Activated CD8-positive, alpha-beta T cell treated with anti-CD3 and anti-CD28 coated beads for 36 hours (primary cell): ENCODE measurements around the gene RNF5. TPM values are rescaled to one million over a fixed set of nuclear protein-coding genes. Genes with fewer than 3 reads are reported as not detected.

Experiments used
- ATAC-seq: fragments of 200-7000 bp; cut with Tn5 transposase; one replicate; pipeline ENCODE4 v1.10.0; 2021; ENCODE audit warnings: mild to moderate bottlenecking, moderate library complexity
- CTCF ChIA-PET: fragments of 350-600 bp; sonication (Branson Sonifier 250); formaldehyde crosslinking; loops from one replicate; lab custom pipeline; 2021; ENCODE audit warnings: antibody characterized with exemption; lab: Charles Lee
- POLR2A ChIA-PET: fragments of 350-600 bp; sonication (Branson Sonifier 250); formaldehyde crosslinking; loops from one replicate; lab custom pipeline; 2021; ENCODE audit warnings: antibody characterized with exemption; lab: Charles Lee
- DNase-seq: peaks from one replicate; pipeline ENCODE4 v3.0.0-alpha.2; 2020
- H3K27ac Mint-ChIP-seq: one replicate; pipeline ENCODE4 v1.8.0; 2021; ENCODE audit warnings: mild to moderate bottlenecking, mixed read lengths
- H3K27me3 Mint-ChIP-seq: one replicate; pipeline ENCODE4 v1.8.0; 2021; ENCODE audit warnings: mixed read lengths
- H3K36me3 Mint-ChIP-seq: one replicate; pipeline ENCODE4 v1.8.0; 2021; ENCODE audit warnings: low read depth, mixed read lengths
- H3K4me1 Mint-ChIP-seq: one replicate; pipeline ENCODE4 v1.8.0; 2021; ENCODE audit warnings: low read depth, mixed read lengths
- H3K4me3 Mint-ChIP-seq: one replicate; pipeline ENCODE4 v1.8.0; 2021; ENCODE audit warnings: mild to moderate bottlenecking, moderate library complexity, mixed read lengths
- H3K9me3 Mint-ChIP-seq: one replicate; pipeline ENCODE4 v1.8.0; 2021; ENCODE audit warnings: mixed read lengths
- intact Hi-C: fragments of 100-400 bp; cut with micrococcal nuclease; formaldehyde crosslinking; loops from one replicate; pipeline ENCODE4 v1.10.0; 2022
- total RNA-seq, 2 experiments: library from RNA; stranded (reverse); gene quantifications; one replicate each; pipeline ENCODE4 v1.2.3, GENCODE V29; 2021
- TF ChIP-seq, protein P1 (sequence below): fragments of 200-600 bp; IDR thresholded peaks from one replicate; pipeline ENCODE4 v1.8.0; 2022; ENCODE audit warnings: antibody characterized with exemption, mild to moderate bottlenecking

RNF5 gene
- total RNA-seq, 2 experiments from 2014 or later: 55.4 to 57.9 TPM

DNA sequence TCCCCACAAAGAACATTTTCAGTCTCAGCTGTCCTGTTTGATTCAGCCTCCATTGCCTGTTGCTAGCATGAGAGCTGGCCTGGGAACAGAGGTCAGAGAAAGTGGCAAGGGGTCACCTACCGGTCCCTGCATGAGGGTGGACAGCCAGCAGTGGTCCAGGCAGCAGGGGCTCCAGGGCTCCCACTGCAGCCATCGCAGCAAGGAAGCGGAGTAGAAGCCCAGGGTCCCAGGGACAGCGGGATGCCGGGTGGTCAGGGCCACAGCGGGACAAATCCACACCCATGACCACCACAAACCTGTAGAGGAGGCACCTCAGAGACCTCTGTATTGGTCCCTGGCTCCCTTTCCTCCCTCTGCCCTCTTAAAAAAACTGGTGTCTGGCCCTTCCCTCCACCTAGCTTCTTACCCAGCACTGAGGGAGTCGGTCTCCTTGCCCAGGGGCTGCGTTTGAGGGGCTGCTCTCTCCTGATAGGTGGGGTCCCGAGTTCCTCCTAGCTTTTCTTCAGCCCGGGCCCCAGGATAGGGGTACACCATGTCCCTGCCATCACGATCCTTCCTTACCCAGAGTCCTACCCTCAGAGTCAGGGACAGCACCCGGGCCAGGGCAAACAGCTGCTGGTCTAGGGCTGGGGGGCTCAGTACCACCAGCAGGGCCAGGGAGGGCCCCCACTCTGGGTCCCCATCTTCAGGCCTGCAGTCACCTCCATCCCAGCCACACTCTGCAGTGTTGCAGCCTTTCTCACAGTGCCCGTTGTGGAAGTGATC, 22.7 kb downstream of the RNF5 start:
- ChIA-PET CTCF (no interaction called here), POLR2A (interaction anchor here (0.5 kb wide), 1 partner anchor 15 kb away, joined by 3 read pairs; no protein-coding TSS in a partner anchor)
- peaks cover 5% of the 10 kb centered on the region for H3K4me1 Mint-ChIP-seq
- intact Hi-C loops: no loop called here
- H3K27ac Mint-ChIP-seq: no peak overlapping the region
- H3K27me3 Mint-ChIP-seq: no peaks in the 10 kb centered on the region
- no peaks in the 10 kb centered on the region for H3K9me3 Mint-ChIP-seq
- H3K36me3 Mint-ChIP-seq: no peaks in the 10 kb centered on the region
- ATAC-seq: no peak
- H3K4me3 Mint-ChIP-seq: no peak overlapping the region
- TF ChIP-seq, protein P1, sequence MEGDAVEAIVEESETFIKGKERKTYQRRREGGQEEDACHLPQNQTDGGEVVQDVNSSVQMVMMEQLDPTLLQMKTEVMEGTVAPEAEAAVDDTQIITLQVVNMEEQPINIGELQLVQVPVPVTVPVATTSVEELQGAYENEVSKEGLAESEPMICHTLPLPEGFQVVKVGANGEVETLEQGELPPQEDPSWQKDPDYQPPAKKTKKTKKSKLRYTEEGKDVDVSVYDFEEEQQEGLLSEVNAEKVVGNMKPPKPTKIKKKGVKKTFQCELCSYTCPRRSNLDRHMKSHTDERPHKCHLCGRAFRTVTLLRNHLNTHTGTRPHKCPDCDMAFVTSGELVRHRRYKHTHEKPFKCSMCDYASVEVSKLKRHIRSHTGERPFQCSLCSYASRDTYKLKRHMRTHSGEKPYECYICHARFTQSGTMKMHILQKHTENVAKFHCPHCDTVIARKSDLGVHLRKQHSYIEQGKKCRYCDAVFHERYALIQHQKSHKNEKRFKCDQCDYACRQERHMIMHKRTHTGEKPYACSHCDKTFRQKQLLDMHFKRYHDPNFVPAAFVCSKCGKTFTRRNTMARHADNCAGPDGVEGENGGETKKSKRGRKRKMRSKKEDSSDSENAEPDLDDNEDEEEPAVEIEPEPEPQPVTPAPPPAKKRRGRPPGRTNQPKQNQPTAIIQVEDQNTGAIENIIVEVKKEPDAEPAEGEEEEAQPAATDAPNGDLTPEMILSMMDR: no peak
- no peak for DNase-seq

DNA sequence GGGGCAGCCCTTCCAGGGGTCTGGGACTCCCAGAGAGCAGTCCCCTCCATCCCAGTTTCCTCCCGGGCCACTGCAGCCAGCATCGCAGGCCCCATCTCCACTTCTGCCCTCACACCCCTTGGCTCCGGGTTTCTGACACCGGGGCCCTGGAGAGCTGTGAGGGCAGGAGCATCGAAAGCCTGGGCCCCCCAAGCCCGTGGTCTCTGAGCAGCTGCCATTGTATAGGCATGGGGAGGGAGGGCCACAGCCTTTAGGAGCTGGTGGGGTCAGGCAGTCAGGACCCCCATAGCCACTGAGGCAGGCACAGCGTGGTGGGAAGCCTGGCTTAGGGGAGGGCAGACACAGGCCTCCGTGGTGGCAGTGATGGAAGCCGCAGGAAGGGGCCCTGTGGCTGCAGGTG, 24.0 kb downstream of the RNF5 start:
- POLR2A ChIA-PET: no interaction called here
- no peak overlapping the region for H3K27ac Mint-ChIP-seq
- no peak for DNase-seq
- H3K27me3 Mint-ChIP-seq: no peaks in the 10 kb centered on the region
- H3K36me3 Mint-ChIP-seq: no peaks in the 10 kb centered on the region
- no peaks in the 10 kb centered on the region for H3K9me3 Mint-ChIP-seq
- no peak for ATAC-seq
- H3K4me3 Mint-ChIP-seq: no peak overlapping the region
- H3K4me1 Mint-ChIP-seq: no peaks in the 10 kb centered on the region
- CTCF ChIA-PET: no interaction called here
- intact Hi-C loops: no loop called here
- TF ChIP-seq, protein P1: no peak

DNA sequence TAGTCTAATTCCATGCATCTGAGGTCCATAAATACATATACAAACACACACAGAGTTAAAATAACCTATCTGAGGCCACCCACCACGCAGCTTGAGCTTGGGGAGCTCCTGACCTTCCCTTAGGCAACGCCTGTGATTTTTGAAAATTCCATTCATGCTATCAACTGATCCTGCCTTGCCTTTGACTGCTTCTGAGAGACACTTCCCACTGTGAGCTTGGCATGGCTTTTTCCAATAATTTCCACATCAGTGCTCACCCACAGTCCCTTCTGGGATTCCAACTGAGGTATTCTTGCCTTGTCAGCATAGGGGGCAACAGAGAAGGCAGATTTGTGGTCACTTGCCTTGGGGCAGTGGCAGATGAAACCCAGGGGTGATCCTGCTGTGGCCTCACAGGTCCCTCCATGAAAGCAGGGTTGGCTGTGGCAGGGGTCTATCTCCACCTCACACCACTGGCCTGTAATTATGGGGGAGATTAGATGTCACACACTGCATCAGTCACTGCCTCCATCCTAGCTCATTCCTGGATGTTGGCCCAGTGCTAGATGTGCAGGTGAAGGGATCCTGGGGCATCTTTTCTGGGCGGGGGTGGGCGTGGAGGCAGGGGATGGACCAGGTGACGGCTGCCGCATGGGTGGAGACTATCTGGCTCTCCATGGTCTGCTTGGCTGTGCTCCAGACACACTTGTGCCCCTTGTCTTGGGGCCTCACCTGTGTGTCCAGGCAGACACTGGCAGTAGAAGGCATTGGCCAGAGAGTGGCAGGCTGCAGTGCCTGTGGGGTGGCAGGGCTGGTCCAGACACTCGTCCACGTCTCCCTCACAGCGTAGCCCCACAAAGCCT, 25.4 kb downstream of the RNF5 start:
- Mint-ChIP-seq H3K9me3 (no peaks in the 10 kb centered on the region), H3K36me3 (no peaks in the 10 kb centered on the region), H3K27ac (no peak overlapping the region), H3K4me3 (no peak overlapping the region), H3K27me3 (no peaks in the 10 kb centered on the region), H3K4me1 (no peaks in the 10 kb centered on the region)
- CTCF ChIA-PET: interaction anchor here (1.6 kb wide), 1 partner anchor 85 kb away, joined by 5 read pairs; no protein-coding TSS in a partner anchor
- ATAC-seq (no peak), DNase-seq (no peak)
- TF ChIP-seq, protein P1: no peak
- intact Hi-C loops: no loop called here
- POLR2A ChIA-PET: no interaction called here

DNA sequence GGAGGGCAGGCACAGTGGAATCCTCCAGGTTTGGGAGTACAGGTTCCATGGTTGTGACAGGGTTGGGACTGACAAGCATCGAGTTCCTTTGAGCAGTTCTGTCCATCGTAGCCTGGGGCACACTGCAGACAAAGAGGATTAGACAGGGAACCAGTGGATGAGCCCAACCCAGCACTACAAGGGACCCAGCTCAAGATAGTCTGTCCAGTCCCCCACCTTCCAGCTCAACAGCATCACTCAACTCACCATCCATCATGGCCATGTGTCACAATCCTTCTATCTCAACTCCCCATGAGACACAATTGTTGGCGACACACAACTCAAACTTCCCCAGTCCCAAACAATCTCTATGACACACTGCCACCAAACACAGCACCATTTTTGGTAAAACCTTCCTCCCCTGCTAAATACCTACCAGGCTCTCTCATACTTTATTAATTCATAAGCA, 26.1 kb downstream of the RNF5 start:
- TF ChIP-seq, protein P1: no peak
- no peaks in the 10 kb centered on the region for H3K36me3 Mint-ChIP-seq
- intact Hi-C loops: no loop called here
- ChIA-PET CTCF (interaction anchor here (1.6 kb wide), 1 partner anchor 86 kb away, joined by 5 read pairs; no protein-coding TSS in a partner anchor), POLR2A (no interaction called here)
- ATAC-seq (no peak), DNase-seq (no peak)
- no peaks in the 10 kb centered on the region for H3K4me1 Mint-ChIP-seq
- no peak overlapping the region for H3K4me3 Mint-ChIP-seq
- no peaks in the 10 kb centered on the region for H3K9me3 Mint-ChIP-seq
- H3K27ac Mint-ChIP-seq: no peak overlapping the region
- H3K27me3 Mint-ChIP-seq: no peaks in the 10 kb centered on the region
